GM12891 (cell line): ENCODE results near the gene SLC18A3.

Source experiments
- PAX5 ChIP-seq: IDR thresholded peaks from 2 replicates; pipeline ENCODE4 v1.6.1; 2011; ENCODE audit warnings: low read length, moderate library complexity, mild to moderate bottlenecking; ENCODE audit not compliant: insufficient read depth, severe bottlenecking
- POLR2A ChIP-seq: IDR thresholded peaks from 2 replicates; pipeline ENCODE4 v1.6.1; 2011; ENCODE audit warnings: low read depth, low read length, control low read depth
- POLR2AphosphoS5 ChIP-seq: IDR thresholded peaks from 2 replicates; pipeline ENCODE4 v1.6.1; 2011; ENCODE audit warnings: low read depth, low read length, control low read depth
- POU2F2 ChIP-seq: IDR thresholded peaks from 2 replicates; pipeline ENCODE4 v1.6.1; 2011; ENCODE audit warnings: low read depth, mild to moderate bottlenecking, control low read depth, low read length, moderate library complexity
- SPI1 ChIP-seq: IDR thresholded peaks from 2 replicates; pipeline ENCODE4 v1.6.1; 2011; ENCODE audit warnings: low read depth, low read length, control low read depth
- TAF1 ChIP-seq: IDR thresholded peaks from 2 replicates; pipeline ENCODE4 v1.6.1; 2011; ENCODE audit warnings: low read depth, low read length, control low read depth

DNA sequence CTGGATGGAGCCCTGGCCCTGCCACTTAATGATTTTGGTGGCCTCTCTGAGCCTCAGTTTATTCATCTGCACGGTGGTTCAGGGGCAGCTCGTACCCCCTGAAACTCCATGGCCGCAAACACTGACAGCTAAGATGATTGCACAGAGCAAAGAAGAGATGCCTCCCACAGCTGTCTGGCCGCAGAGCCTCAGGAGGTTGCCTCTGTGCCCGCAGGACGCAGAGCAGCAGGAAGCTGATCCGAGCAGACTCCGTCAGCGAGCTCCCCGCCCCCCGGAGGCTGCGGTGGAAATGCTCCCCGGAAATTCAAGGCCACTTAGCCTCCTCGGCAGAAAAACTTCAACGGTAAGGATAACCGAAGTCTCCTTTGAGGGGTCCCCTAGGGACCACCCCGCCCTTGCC lies 39.2 kb downstream of the SLC18A3 start:
- TF ChIP-seq POLR2A (no peak), POLR2AphosphoS5 (no peak), POU2F2 (no peak), TAF1 (no peak), SPI1 (no peak), PAX5 (no peak)
